Stimulated activated CD8-positive, alpha-beta memory T cell treated with anti-CD3 and anti-CD28 coated beads, Interleukin-15, amount 100 ng/mL, for 1 hour (primary cell): ENCODE measurements around the gene FRS2.
A peak's percentile ranks its signal among the peaks of the same experiment; 100 is the strongest.
"Not testable (repeated sequence)": the region's sequence is repeated elsewhere in the genome, so short reads cannot be mapped to it uniquely, and the experiment has no call there.

ENCODE experiments used
- DNase-seq: peaks from one replicate; pipeline ENCODE4 v3.0.0-alpha.2; 2020; ENCODE audit warnings: low read depth

Gene FRS2, protein sequence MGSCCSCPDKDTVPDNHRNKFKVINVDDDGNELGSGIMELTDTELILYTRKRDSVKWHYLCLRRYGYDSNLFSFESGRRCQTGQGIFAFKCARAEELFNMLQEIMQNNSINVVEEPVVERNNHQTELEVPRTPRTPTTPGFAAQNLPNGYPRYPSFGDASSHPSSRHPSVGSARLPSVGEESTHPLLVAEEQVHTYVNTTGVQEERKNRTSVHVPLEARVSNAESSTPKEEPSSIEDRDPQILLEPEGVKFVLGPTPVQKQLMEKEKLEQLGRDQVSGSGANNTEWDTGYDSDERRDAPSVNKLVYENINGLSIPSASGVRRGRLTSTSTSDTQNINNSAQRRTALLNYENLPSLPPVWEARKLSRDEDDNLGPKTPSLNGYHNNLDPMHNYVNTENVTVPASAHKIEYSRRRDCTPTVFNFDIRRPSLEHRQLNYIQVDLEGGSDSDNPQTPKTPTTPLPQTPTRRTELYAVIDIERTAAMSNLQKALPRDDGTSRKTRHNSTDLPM

DNA sequence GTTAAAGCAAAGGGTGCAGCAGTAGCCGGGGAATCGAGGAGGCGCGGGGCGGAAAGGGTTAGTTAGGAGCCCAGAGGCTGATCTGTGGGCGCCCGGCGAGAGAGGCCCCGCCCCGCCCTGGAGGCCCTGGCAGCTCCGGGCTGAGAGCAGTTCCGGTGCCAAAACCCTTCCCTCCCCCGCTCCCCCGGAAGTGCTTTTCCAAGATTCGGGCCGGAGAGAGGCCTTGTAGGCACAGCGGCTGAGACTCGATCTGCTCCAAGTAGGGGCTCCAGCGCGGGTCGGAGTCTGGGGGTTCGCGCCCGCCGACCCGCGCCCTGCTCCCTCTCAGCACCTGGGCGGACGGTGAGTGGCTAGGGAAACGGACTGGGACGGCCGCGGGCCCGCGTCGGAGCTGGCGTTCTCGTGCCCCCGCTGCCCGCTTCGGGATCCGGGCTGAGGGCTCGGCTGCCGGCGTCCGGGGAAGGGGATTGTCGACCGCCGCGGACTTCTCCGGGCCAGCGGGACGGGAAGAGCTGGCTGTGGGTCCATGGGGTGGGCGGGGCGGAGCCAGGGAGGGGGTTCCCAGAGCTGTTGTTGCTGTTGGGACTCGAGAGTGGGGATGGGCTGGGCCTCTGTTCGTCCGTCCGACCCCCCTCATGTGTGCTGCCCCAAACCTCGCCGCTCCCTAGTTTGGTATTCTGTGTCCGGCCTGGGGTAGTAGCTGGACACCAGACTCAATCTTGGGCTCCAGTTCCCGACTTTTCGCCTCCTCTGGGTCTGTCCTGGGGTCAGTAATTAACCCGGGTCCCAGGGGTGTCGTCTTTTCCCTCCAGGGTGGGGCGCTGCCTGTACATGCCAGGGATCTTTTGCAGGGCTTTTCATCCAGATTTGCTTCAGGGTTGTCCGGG is at the start of gene FRS2:
Gene FRS2, plus strand, starts transcription at position 200 of the 887 bp plus-strand sequence. CDS start 98,643 bp downstream, outside the sequence.
- DNase-seq: peak; percentile 68

DNA sequence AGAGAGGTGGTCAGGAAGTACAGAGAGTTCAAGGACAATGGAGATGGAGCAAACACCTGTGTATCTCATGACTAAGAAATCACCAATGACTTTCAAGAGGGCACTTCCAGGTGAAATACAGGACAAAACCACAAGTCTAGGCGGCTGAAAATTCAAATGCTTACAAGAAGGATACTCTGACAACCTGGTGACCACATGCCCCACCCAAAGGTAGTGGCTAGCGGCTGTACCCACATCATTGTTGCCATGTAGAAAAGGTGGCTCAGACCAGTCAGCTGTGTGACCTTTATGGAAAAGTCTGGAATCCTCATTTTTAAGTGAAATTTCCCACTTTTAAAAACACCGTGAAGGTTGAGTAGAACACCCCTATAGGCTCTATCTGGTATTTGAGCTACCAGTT is 48.6 kb upstream of the FRS2 start:
- no peak for DNase-seq

DNA sequence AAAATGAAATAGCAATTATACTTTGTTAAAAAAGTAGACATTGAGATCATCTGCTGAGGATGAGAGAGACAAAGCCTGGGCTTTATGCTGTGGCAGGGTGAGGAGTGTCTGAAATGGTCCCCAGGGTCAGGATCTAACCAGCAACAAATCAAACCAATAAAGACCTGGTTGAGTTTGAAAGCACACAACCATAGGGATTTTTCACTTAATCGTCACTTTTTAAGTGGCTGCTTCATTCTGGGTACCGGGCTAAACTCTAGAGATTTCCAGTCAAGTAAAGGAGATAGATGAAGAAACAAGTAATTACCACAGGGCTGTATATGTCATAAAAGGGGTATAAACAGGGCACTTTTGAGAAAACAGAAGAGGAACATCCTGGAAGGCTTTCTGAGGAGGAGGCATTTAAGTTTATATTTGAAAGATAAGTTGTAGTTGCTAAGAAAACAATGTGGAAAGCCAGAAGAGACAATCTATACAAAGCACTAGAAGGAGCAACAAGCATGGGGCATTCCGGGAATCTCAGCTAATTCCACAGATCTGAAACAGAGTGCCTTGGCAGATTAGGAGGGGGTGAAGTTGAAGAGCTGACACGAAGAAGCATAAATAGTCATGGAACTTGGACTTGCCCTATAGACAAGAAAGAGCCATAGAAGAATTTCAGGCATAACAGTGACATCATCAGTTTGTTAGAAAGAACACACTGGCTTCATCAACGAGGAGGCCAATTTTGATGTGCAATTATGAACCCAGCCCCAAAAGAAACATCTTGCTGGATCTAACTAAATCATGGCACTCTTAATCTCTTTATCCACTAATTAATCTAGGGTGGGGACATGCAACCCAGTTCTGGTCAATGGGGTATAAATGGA is 46.9 kb upstream of the FRS2 start:
- no peak for DNase-seq

DNA sequence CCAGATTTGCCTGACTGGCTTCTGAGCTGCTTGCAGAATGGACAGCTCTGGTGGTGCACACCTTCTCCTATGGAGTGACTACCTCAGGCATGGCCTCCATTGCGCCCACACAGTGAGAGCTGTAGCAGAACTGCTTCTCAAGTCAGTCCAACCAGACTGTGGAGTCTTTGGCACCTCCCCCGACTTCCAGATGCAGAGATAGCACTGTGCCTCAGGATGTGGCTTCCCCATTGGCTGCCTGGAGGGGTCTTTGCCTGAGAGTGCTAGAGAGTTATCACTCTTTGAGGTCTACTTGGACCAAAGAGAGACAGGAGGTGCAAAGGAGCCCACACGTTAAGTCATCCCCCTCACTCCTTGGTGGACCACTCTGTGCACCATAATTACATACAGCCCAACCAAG is 44.8 kb upstream of the FRS2 start:
- DNase-seq: no peak

DNA sequence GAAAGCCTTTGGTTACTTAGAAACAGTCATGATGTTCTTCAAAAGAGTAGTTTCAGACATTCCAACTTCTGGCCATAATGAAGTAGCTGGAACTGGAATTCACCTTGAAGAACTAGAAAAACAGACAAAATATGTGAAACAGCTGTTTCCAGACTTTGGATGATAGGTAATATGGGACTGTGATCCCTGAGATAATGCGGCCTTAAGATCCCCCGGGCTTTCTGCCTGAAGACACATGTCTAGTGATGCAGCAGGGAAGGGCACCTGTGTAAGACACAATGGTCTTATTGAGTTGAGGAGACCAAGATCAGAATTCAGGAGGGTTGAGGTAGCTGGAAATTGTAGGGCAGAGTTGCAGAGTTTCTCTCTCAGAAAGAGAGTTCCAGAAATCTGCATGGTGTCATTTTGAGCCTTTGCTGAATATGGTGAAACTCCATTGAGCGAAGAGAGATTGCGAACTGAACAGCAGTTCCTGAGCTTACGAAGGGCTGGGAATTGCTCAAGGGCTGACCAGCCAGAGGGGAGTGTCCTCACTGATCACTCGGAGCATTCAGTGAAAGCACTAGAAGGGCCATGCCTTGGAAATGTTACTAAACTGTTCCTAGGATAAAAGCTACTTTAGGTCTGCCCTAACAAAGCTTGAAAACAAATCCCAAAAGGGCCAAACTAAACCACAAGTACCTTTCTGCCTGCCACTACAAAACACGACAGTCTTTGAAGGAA is 41.7 kb upstream of the FRS2 start:
- DNase-seq: no peak

DNA sequence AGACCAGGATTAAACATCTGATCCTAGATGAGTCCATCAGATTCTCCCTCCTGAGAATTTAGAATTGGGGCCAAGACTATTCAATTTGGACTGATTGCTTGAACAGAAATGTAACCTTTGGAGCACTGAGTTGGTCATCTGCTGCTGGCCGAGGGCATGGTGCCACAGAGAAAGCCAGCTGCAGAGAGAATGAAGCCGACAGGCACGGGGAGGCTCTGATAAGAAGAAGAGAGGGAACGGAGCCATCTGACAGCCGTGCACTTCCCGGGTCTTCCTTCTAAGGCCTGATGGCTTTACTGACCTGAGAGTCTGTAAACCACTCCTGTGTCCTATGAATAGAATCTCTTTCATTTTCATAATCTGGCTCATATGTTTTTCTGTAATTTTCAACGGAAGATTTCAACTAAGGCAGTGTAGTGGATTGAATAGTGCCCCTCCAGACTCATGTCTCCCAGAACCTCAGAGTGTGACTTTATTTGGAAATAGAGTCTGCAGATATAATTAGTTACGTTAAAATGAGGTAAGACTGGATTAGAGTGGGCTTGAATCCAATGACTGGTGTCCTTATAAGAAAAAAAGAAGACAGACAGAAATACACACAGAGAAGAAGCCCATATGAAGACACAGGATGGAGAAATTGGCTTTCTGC is 39.1 kb upstream of the FRS2 start:
- no peak for DNase-seq

DNA sequence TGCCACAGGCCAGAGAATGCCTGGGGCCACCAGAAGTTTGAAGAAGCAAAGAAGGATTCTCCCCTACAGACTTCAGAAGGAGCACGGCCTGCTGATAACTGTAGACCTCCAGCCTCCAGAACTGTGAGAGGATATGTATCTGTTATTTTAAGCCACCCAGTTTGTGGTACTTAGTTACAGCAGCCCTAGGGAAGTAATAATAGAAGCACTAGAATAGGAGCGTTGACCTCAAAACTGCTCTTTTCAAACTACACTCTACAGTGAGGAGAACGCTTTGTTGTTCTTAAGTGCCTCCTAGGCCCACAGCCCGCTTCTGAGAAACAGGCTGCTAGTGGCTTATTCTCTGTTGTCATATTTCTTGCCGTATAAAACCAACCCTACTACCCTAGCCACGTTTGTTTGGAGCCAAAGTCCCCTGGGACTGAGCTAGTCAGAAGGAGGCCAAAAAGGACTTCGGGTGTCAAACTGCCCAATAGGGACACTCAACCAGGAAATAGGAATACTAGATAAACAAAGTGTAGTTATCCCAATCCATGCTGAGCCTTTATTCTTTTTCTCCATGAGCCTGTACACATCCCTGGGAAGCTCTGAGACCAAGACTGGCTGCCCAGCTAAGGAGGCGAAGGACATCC is 38.5 kb upstream of the FRS2 start:
- DNase-seq: no peak

DNA sequence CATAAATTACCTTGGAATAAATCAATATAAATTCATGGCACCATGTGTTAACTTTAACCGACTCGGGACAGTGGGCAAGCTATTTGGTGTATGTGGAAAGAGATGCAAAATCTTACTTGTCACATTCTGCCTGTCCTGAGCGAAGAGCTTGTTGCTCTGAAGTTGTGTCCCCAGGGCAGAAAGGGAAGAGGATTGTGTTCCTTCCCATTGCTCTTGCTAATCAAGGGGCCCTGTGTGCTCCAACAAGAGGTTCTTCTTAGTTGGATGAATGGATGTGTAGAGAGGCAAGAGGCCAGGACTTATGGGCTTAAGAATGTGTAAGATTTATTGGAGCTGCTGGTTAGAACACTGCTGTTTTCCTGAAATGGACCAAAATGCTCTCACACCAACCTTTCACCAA is 36.5 kb upstream of the FRS2 start:
- no peak for DNase-seq

DNA sequence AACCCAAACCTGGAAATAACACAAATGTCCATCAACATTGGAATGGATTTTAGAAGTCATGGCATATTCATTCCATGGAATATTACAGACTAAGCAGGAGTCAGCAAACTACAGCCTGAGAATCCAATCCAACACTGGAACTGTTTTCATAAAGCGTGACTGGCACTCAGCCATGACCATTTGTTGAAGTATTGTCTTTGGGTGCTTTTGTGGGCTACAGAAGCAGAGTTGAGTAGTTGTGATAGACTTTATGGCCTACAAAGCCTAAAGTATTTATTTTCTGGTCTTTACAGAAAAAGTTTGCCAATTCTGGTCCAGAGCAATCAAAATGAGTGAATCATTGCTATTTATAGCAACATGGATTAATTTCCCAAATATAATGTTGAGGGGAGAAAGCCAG is 34.5 kb upstream of the FRS2 start:
- DNase-seq: no peak

DNA sequence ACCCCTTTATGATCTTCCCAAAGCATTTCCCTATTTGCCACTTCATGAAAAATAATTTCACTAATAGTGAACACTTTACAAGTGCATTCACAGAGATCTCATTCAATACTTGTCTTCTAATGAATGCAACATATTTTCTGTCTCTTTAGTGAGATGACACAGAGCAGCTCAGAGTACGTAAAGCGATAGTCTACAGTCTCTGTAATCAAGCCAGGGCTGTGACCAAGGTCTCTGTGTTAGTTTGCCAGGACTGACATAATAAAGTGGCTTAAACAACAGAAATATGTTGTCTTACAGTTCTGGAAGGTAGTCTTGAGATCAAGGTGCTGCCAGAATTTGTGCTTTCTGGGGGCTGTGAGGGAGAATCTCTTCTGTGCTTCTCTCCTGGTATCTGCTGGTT is 33.1 kb upstream of the FRS2 start:
- DNase-seq: no peak

DNA sequence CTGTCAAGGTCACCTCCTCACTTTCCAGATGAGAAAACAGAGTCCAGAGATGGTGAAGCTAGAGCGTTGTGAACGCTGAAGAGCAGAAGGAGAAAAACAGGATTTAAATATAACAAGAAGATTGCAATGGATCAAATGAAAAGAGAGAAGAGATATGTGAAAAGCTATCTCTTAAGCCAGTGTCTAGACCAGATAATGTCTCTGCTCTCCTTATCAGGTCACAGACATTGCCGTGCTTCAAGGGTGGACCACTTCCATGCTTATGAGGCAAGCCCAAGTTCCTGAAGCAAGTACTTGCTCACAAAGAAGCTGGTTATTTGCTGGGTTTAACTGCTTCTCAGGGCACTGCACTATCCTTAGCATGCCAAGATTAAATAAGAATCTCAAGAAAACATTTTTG is 31.6 kb upstream of the FRS2 start:
- DNase-seq: no peak

DNA sequence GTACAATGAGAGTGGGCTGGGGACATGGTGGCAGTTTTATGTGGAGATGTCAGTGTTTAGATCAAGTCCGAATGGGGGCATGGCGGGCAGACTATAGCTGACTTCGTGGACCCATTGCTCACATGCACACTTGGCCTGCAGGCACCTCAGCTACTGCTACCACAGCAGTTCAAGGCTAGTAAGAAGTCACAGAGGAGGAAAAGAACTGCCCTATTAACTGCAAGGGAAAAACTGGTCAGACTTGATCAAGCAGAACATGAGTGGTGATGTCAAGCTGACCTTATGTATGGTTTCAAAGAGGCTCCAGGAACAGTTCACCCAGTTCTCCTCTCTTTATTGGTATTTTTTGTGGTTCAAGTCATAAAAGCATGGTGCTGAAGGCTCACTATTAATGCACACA is 30.2 kb upstream of the FRS2 start:
- no peak for DNase-seq

DNA sequence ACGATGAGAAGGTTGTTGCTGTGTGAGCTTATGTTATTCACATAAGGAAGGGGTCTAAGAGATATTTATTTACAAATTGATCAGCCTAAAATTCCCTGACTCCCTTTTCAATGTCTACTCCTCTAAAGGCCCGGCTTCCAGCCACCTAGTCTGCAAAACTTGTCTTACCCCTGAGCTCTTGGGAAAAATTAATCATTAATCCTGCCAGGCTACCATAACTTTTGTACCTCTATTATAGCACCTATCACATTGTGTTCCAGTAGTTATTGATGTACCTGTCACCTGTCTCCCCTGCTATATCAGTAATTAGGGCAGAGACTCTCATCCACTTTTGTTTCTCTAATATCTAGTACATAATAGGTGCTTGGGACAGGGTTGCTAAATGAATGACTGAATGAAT is 29.3 kb upstream of the FRS2 start:
- DNase-seq: no peak

DNA sequence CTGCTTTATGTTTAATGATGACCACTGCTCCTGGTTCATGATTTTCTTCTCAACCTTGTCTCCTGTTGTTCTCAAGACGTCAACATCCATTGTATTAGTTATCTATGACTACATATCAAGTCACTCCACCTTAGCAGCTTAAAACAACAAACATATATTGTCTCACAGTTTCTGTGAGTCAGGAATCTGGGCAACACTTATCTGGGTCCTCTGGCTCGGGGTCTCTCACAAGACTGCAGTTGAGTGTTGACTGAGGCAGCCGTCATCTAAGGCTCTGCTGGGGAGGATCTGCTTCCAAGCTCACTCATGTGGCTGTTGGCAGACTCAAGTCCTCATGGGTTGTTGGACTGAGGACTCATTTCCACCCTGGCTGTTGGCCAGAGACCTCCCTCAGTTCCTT is 27.3 kb upstream of the FRS2 start:
- DNase-seq: no peak

DNA sequence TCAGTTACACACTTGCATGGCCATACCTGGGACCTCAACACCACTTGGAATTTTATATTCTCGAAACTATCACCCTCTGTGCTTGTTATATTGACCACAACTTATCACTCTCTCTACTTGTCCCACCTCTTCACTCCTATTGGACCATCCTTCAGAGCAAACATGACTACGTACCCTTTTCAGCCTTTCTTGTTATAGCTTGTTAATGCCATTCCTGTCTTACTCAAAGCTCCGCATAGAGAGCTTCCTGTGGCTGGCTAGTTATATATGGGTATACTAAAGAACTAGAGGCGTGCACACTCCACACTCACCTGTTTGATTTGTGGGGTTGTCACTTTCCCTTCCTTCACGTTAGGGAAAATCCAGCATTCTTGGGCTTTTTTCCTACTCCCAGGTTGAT is 26.3 kb upstream of the FRS2 start:
- no peak for DNase-seq

DNA sequence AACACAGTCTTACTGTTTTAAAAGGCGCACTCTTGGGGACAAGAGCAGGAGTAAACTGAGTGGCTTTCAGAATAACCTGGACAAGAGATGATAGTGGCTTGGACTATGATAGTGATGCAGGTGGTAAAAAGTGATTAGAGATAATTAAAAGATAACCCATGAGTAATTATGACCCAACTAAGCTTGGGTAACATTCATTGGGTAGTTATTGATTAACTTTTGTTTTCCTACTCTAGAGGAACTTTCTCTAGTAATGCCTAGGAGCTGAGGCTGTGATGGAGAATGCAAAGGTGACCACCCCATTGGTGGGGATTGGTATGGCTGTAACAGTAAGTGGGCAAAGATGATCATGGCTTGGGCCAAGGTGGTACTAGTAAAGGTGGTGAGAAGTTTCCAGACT is 22.3 kb upstream of the FRS2 start:
- DNase-seq: no peak

DNA sequence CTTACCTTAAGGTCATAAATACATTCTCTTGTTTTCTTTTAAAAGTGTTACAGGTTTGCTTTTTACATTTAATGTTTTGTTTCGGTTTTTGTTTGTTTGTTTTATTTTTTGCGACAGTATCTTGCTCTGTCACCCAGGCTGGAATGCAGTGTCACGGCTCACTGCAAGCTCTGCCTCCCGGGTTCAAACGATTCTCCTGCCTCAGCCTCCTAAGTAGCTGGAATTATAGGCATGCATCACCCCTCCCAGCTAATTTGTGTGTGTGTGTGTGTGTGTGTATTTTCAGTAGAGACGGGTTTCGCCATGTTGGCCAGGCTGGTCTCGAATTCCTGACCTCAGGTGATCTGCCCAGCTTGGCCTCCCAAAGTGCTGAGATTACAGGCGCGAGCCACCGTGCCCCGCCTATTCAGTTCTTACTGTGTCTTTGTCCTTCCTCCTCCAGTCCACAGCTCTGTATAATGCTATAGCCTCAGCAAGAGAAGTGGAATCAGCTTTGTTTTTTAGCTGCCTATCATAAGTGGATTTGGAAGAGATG is 17.5 kb upstream of the FRS2 start:
- DNase-seq: not testable (repeated sequence)

DNA sequence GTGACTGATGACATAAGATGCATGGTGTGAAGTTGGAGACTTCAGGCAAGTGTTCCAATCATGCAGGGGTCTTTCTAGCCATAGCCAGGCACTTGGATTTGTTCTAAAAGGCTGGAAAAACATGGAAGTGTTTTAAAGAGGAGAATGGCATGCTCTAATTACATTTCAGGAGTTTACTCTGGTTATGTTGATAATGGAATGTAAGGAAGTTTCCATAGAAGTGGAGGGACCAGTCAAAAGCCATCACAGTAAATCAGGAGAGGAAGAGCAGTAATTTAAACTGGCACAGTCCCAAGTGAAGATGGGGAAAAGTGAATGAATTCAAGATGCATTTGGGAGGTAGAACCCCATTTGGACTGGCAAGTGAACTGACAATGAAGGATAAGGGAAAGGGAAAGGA is 13.9 kb upstream of the FRS2 start:
- no peak for DNase-seq

DNA sequence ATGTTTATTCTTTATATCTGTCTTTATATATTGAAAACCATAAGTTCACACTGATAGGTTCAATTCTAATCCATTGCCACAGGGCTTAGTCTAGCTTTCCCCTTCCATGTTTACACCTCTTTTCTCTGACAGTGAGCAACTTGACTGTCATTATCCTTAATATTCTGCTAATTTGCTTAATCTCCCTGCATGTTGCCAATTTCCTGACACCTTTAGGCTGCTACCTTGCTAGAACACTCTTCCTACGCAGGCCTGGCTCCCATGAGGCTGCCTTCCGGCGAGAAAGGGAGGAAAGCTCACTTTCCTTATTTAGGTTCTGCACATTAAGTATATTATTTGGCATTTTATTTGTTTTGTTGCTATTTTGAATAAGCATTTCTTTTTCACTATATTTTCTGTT is 12.8 kb upstream of the FRS2 start:
- DNase-seq: no peak

DNA sequence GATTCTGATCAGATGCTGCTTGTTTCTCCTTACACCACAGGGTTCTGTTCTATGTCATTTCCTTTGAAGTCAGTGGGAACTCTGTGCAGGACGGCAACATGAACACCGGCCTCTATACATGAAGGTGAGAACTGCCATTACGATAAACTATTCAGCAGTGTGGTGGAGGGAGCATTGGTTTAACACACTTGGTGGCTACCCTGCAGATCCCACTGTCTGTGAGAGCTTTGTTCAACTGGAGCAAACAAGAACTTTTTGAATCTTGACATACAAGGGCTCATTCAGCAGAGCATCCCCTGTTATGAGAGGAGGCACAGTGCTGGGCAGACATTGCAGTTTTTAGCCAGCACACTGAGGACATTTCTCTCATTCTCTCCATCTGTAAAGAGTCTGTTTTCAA is 10.7 kb upstream of the FRS2 start:
- no peak for DNase-seq
